MM.1S (cell line): ENCODE measurements around the gene ANKRD29.

ENCODE experiments used
- CTCF ChIP-seq: fragments of 300-600 bp; sonication (generic); IDR thresholded peaks from 2 replicates; pipeline ENCODE4 v1.5.1; 2016; ENCODE audit warnings: antibody characterized with exemption, low read length, mixed read lengths
- EZH2 ChIP-seq: fragments of 300-600 bp; sonication (generic); optimal IDR thresholded peaks from 2 replicates; pipeline ENCODE3; 2017; ENCODE audit warnings: low read depth, mild to moderate bottlenecking, antibody characterized with exemption, low read length, mixed read lengths
- EZH2phosphoT487 ChIP-seq: fragments of 300-600 bp; sonication (generic); IDR thresholded peaks from 2 replicates; pipeline ENCODE4 v1.6.1; 2018; ENCODE audit warnings: antibody characterized with exemption, low read length

DNA sequence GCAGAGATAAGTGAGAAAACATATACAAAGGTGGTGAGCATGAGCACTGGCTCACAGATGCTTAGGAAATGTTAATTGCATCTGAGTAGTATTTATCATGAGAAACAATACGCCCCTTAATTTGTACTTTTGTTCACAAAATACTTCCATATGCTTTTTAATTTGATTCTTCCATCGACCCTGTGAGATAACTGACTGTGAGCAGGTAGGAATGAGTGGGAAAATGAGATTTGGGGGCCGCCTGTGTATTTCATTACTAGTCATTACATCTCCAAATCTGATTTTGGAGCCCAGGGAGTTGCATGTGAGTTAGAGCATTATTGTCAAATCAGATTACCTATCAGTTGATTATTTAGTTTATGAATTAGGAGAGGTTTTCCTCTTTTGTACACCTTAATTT is 39.7 kb downstream of the ANKRD29 start:
- TF ChIP-seq CTCF (no peak), EZH2phosphoT487 (no peak), EZH2 (no peak)
